PFSK-1 (cell line): ENCODE data around the gene SSUH2.

Experiments
- FOXP2 ChIP-seq: optimal IDR thresholded peaks from 2 replicates; pipeline ENCODE3; 2011; ENCODE audit warnings: borderline replicate concordance, control low read depth, inconsistent platforms; ENCODE audit not compliant: insufficient read depth; ENCODE audit errors: extremely low read length, extremely low read depth
- POLR2AphosphoS5 ChIP-seq: IDR thresholded peaks from 2 replicates; pipeline ENCODE4 v1.6.1; 2012; ENCODE audit warnings: low read depth, mild to moderate bottlenecking, control low read depth, low read length, moderate library complexity
- SIN3A ChIP-seq: IDR thresholded peaks from 2 replicates; pipeline ENCODE4 v1.6.1; 2012; ENCODE audit warnings: mild to moderate bottlenecking, low read length, moderate library complexity, borderline replicate concordance; ENCODE audit not compliant: insufficient read depth
- TAF1 ChIP-seq: IDR thresholded peaks from 2 replicates; pipeline ENCODE4 v1.6.1; 2012; ENCODE audit warnings: low read length, control low read depth, borderline replicate concordance; ENCODE audit not compliant: insufficient read depth
- TF ChIP-seq, protein P1 (sequence below), 2 experiments: IDR thresholded peaks; 2 replicates each; pipeline versions ENCODE4 v1.6.1 to v1.8.0; 2011 to 2012; ENCODE audit warnings: low read depth in 2 of 2, low read length in 2 of 2, control low read depth in 1 of 2, inconsistent platforms in 1 of 2, mild to moderate bottlenecking in 1 of 2, moderate library complexity in 1 of 2; ENCODE audit not compliant: insufficient read depth in 1 of 2

Gene SSUH2

GRCh38 chr3:8574670-8575322 is 69.8 kb downstream of the SSUH2 start:
- no peak for TF ChIP-seq POLR2AphosphoS5
- TF ChIP-seq TAF1, result no peak
- no peak for TF ChIP-seq FOXP2
- no peak for TF ChIP-seq SIN3A
- TF ChIP-seq, protein P1, sequence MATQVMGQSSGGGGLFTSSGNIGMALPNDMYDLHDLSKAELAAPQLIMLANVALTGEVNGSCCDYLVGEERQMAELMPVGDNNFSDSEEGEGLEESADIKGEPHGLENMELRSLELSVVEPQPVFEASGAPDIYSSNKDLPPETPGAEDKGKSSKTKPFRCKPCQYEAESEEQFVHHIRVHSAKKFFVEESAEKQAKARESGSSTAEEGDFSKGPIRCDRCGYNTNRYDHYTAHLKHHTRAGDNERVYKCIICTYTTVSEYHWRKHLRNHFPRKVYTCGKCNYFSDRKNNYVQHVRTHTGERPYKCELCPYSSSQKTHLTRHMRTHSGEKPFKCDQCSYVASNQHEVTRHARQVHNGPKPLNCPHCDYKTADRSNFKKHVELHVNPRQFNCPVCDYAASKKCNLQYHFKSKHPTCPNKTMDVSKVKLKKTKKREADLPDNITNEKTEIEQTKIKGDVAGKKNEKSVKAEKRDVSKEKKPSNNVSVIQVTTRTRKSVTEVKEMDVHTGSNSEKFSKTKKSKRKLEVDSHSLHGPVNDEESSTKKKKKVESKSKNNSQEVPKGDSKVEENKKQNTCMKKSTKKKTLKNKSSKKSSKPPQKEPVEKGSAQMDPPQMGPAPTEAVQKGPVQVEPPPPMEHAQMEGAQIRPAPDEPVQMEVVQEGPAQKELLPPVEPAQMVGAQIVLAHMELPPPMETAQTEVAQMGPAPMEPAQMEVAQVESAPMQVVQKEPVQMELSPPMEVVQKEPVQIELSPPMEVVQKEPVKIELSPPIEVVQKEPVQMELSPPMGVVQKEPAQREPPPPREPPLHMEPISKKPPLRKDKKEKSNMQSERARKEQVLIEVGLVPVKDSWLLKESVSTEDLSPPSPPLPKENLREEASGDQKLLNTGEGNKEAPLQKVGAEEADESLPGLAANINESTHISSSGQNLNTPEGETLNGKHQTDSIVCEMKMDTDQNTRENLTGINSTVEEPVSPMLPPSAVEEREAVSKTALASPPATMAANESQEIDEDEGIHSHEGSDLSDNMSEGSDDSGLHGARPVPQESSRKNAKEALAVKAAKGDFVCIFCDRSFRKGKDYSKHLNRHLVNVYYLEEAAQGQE (IDR thresholded peaks at IDR 0.05; ENCODE audit: insufficient read depth in 1 of 2, low read depth in 2 of 2, low read length in 2 of 2), result no peak

GRCh38 chr3:8574040-8574669 is 70.4 kb downstream of the SSUH2 start:
- TF ChIP-seq SIN3A (no peak), POLR2AphosphoS5 (no peak), FOXP2 (no peak), TAF1 (no peak)
- TF ChIP-seq, protein P1 (IDR thresholded peaks at IDR 0.05; ENCODE audit: insufficient read depth in 1 of 2, low read depth in 2 of 2, low read length in 2 of 2), result no peak

- no peak for TF ChIP-seq SIN3A
- TF ChIP-seq TAF1, result no peak
- no peak for TF ChIP-seq FOXP2
Observed at GRCh38 chr3:8573342-8573926, 71.2 kb downstream of the SSUH2 start.

GRCh38 chr3:8571256-8571655 is 73.3 kb downstream of the SSUH2 start:
- no peak for TF ChIP-seq SIN3A
